HepG2 (cell line): ENCODE data around the gene NEURL1. TPM values are rescaled to one million over a fixed set of nuclear protein-coding genes. Genes with fewer than 3 reads are reported as not detected.
A peak's percentile ranks its signal among the peaks of the same experiment; 100 is the strongest.

Source experiments
- AGO2 ChIP-seq: fragments of 200-400 bp; formaldehyde crosslinking; optimal IDR thresholded peaks from 2 replicates; pipeline ENCODE3; 2017; ENCODE audit warnings: mild to moderate bottlenecking, low read depth, low read length, moderate library complexity
- ATRX ChIP-seq: sonication (generic); formaldehyde crosslinking; IDR thresholded peaks from 2 replicates; pipeline ENCODE4 v1.4.0; 2020; ENCODE audit warnings: missing genetic modification reagents, borderline replicate concordance
- CBX2 ChIP-seq, 2 experiments: fragments of 200-600 bp in 1 of 2; sonication (generic); formaldehyde crosslinking in 1 of 2; IDR thresholded peaks; 2 replicates each; pipeline versions ENCODE4 v1.7.0 to v1.8.1; 2018 to 2022; ENCODE audit warnings: low read depth in 2 of 2, low read length in 1 of 2, mild to moderate bottlenecking in 1 of 2, missing genetic modification reagents in 1 of 2
- DPF2 ChIP-seq: sonication (generic); formaldehyde crosslinking; IDR thresholded peaks from 2 replicates; pipeline ENCODE4 v1.4.0; 2020; ENCODE audit warnings: mild to moderate bottlenecking, low read depth, missing genetic modification reagents, borderline replicate concordance
- GATAD1 ChIP-seq: IDR thresholded peaks from 2 replicates; pipeline ENCODE4 v1.6.1; 2016; ENCODE audit warnings: missing genetic modification reagents, missing compliant biosample characterization
- IRF2 ChIP-seq: IDR thresholded peaks from 2 replicates; pipeline ENCODE4 v1.6.1; 2018; ENCODE audit warnings: missing genetic modification reagents, missing compliant biosample characterization
- LCORL ChIP-seq, 2 experiments: fragments of 450-650 bp in 1 of 2; sonication (generic) in 1 of 2; formaldehyde crosslinking in 1 of 2; IDR thresholded peaks; 2 replicates each; pipeline versions ENCODE4 v1.5.0 to v1.6.1; 2017 to 2020; ENCODE audit warnings: antibody characterized with exemption in 1 of 2, missing genetic modification reagents in 1 of 2
- NFE2L2 ChIP-seq: fragments of 150-350 bp; IDR thresholded peaks from 2 replicates; pipeline ENCODE4 v1.6.1; 2014; ENCODE audit warnings: low read length
- NFRKB ChIP-seq: fragments of 450-650 bp; IDR thresholded peaks from 2 replicates; pipeline ENCODE4 v1.6.1; 2017
- NRL ChIP-seq: sonication (generic); formaldehyde crosslinking; IDR thresholded peaks from 2 replicates; pipeline ENCODE4 v1.5.0; 2020; ENCODE audit warnings: missing genetic modification reagents, mild to moderate bottlenecking, moderate library complexity, borderline replicate concordance
- PITX1 ChIP-seq: sonication (generic); formaldehyde crosslinking; IDR thresholded peaks from 2 replicates; pipeline ENCODE4 v1.5.1; 2020; ENCODE audit warnings: mild to moderate bottlenecking, missing genetic modification reagents
- POGZ ChIP-seq: sonication (generic); formaldehyde crosslinking; IDR thresholded peaks from 2 replicates; pipeline ENCODE4 v1.4.0; 2020; ENCODE audit warnings: mild to moderate bottlenecking, missing genetic modification reagents
- SP2 ChIP-seq: sonication (generic); formaldehyde crosslinking; IDR thresholded peaks from 2 replicates; pipeline ENCODE4 v1.5.1; 2020; ENCODE audit warnings: mild to moderate bottlenecking, missing genetic modification reagents
- SP5 ChIP-seq: IDR thresholded peaks from 2 replicates; pipeline ENCODE4 v1.6.1; 2016; ENCODE audit warnings: low read depth, borderline replicate concordance
- SRF ChIP-seq: IDR thresholded peaks from 2 replicates; pipeline ENCODE4 v1.6.1; 2011; ENCODE audit warnings: mild to moderate bottlenecking, low read depth, low read length, moderate library complexity
- TBX2 ChIP-seq: sonication (generic); formaldehyde crosslinking; IDR thresholded peaks from 2 replicates; pipeline ENCODE4 v1.5.0; 2020; ENCODE audit warnings: missing genetic modification reagents, mild to moderate bottlenecking, borderline replicate concordance
- ZBTB7B ChIP-seq: sonication (generic); formaldehyde crosslinking; IDR thresholded peaks from 2 replicates; pipeline ENCODE4 v1.4.0; 2020; ENCODE audit warnings: missing genetic modification reagents
- ZNF775 ChIP-seq: sonication (generic); formaldehyde crosslinking; IDR thresholded peaks from 2 replicates; pipeline ENCODE4 v1.4.0; 2020; ENCODE audit warnings: missing genetic modification reagents, mild to moderate bottlenecking, moderate library complexity, borderline replicate concordance
- ZSCAN25 ChIP-seq: sonication (generic); formaldehyde crosslinking; IDR thresholded peaks from 2 replicates; pipeline ENCODE4 v1.8.0; 2022; ENCODE audit warnings: mild to moderate bottlenecking, missing genetic modification reagents
- polyA plus RNA-seq, 8 experiments: library from polyadenylated mRNA; depleted of rRNA in 3 of 8; stranded (reverse) in 7 of 8; unstranded in 1 of 8; fragments of >200 nt; fragmentation: Illumina TruSeq in 4 of 8; extraction: Trizol in 4 of 8; gene quantifications; 2 replicates each; pipeline versions ENCODE4 v1.2.1 to v1.2.3, GENCODE V29; 2011 to 2016; ENCODE audit warnings: low read depth in 4 of 8, missing spikeins in 1 of 8, mixed read lengths in 1 of 8; ENCODE audit not compliant: insufficient read depth in 1 of 8
- total RNA-seq, 5 experiments: library from RNA; depleted of rRNA; stranded (reverse); fragments of >200 nt; fragmentation: Illumina TruSeq; extraction: Trizol; gene quantifications; 2 replicates each; pipeline ENCODE4 v1.2.3, GENCODE V29; 2016; ENCODE audit warnings: low read depth in 1 of 5
- TF ChIP-seq, protein P1 (sequence below): sonication (generic); formaldehyde crosslinking; IDR thresholded peaks from 2 replicates; pipeline ENCODE4 v1.4.0; 2020; ENCODE audit warnings: mild to moderate bottlenecking, missing genetic modification reagents
- TF ChIP-seq, protein P2 (sequence below): sonication (generic); formaldehyde crosslinking; IDR thresholded peaks from 2 replicates; pipeline ENCODE4 v1.4.0; 2020; ENCODE audit warnings: missing genetic modification reagents
- TF ChIP-seq, protein P3 (sequence below): sonication (generic); formaldehyde crosslinking; IDR thresholded peaks from 2 replicates; pipeline ENCODE4 v1.4.0; 2020; ENCODE audit warnings: missing genetic modification reagents
- TF ChIP-seq, protein P4 (sequence below): sonication (generic); formaldehyde crosslinking; IDR thresholded peaks from 2 replicates; pipeline ENCODE4 v1.5.1; 2020; ENCODE audit warnings: mild to moderate bottlenecking, moderate library complexity, missing genetic modification reagents
- TF ChIP-seq, protein P5 (sequence below), 2 experiments: fragments of 450-650 bp in 1 of 2; sonication (generic) in 1 of 2; formaldehyde crosslinking; IDR thresholded peaks; 2 replicates each; pipeline versions ENCODE4 v1.5.0 to v1.8.0; 2020 to 2022; ENCODE audit warnings: mild to moderate bottlenecking in 1 of 2, missing genetic modification reagents in 1 of 2

The NEURL1 gene
- total and polyA plus RNA-seq, 2 of the 13 experiments (the other 11 are each of a cell fraction or from before 2014, with no cell fraction given), result not detected

DNA sequence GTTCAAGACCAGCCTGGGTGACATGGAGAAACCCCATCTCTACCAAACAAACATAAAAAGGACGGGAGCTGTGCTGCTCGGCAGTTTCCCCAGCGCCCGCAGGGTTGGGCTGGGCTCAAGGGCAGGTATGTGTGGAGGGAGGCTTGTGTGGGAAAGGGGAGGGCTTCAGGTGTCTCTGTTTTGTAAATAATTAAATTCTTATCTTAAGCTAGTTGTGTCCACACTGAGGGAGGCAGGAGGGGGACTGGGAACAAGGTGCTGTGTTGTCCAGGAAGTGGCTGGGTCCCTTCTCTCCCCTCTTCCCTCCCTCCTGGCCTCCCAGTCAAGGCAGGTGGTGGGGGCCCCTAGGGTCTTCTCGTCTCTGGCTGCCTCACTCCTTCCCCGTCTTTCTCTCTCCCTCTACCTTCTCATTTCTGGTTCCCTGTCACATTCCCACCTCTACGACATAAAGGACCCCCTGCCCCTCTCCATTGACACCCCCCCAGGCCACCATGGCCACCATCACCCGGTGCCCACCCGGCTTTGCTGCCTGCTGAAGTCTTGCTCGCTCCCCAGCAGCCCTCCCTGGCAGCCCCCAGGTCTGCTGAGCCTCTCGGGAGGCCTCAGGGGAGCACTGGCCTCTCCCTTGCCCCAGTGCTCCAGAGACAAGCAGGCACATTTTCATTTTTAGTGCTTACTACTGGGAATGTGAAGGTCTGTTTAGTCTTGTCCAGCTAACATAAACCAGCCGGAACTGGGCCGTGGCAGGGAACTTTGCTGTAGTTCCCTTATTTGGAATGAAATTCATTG is 19.3 kb downstream of the NEURL1 start (continued):
- TF ChIP-seq, protein P1, sequence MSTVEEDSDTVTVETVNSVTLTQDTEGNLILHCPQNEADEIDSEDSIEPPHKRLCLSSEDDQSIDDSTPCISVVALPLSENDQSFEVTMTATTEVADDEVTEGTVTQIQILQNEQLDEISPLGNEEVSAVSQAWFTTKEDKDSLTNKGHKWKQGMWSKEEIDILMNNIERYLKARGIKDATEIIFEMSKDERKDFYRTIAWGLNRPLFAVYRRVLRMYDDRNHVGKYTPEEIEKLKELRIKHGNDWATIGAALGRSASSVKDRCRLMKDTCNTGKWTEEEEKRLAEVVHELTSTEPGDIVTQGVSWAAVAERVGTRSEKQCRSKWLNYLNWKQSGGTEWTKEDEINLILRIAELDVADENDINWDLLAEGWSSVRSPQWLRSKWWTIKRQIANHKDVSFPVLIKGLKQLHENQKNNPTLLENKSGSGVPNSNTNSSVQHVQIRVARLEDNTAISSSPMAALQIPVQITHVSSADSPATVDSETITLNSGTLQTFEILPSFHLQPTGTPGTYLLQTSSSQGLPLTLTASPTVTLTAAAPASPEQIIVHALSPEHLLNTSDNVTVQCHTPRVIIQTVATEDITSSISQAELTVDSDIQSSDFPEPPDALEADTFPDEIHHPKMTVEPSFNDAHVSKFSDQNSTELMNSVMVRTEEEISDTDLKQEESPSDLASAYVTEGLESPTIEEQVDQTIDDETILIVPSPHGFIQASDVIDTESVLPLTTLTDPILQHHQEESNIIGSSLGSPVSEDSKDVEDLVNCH (CRISPR knock-in tag), result no peak
- TF ChIP-seq DPF2 (CRISPR knock-in tag) (no peak), NRL (CRISPR knock-in tag) (no peak), SRF (no peak), SP2 (CRISPR knock-in tag) (no peak), SP5 (CRISPR knock-in tag) (peak; percentile 22; the same call in 1 of the 2 replicates), GATAD1 (CRISPR knock-in tag) (no peak), NFRKB (no peak), ZBTB7B (CRISPR knock-in tag) (0 out of 2 replicates have a peak, but pooled peaks have one; percentile 23), POGZ (CRISPR knock-in tag) (no peak), LCORL (IDR thresholded peaks at IDR 0.05) (no peak), LCORL (CRISPR knock-in tag; IDR thresholded peaks at IDR 0.05) (no peak), TBX2 (peak; percentile 73; the same call in 1 of the 2 replicates), NFE2L2 (no peak), CBX2 (IDR thresholded peaks at IDR 0.05; ENCODE audit: low read depth, low read length) (no peak), CBX2 (CRISPR knock-in tag; IDR thresholded peaks at IDR 0.05; ENCODE audit: low read depth) (no peak), IRF2 (no peak), AGO2 (no peak), ZSCAN25 (CRISPR knock-in tag) (no peak), ZNF775 (CRISPR knock-in tag) (no peak), PITX1 (peak; percentile 53; the same call in 1 of the 2 replicates), ATRX (CRISPR knock-in tag) (no peak)
- TF ChIP-seq, protein P2, sequence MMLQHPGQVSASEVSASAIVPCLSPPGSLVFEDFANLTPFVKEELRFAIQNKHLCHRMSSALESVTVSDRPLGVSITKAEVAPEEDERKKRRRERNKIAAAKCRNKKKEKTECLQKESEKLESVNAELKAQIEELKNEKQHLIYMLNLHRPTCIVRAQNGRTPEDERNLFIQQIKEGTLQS, result no peak
- TF ChIP-seq, protein P3, sequence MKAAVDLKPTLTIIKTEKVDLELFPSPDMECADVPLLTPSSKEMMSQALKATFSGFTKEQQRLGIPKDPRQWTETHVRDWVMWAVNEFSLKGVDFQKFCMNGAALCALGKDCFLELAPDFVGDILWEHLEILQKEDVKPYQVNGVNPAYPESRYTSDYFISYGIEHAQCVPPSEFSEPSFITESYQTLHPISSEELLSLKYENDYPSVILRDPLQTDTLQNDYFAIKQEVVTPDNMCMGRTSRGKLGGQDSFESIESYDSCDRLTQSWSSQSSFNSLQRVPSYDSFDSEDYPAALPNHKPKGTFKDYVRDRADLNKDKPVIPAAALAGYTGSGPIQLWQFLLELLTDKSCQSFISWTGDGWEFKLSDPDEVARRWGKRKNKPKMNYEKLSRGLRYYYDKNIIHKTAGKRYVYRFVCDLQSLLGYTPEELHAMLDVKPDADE (CRISPR knock-in tag), result no peak
- TF ChIP-seq, protein P4, sequence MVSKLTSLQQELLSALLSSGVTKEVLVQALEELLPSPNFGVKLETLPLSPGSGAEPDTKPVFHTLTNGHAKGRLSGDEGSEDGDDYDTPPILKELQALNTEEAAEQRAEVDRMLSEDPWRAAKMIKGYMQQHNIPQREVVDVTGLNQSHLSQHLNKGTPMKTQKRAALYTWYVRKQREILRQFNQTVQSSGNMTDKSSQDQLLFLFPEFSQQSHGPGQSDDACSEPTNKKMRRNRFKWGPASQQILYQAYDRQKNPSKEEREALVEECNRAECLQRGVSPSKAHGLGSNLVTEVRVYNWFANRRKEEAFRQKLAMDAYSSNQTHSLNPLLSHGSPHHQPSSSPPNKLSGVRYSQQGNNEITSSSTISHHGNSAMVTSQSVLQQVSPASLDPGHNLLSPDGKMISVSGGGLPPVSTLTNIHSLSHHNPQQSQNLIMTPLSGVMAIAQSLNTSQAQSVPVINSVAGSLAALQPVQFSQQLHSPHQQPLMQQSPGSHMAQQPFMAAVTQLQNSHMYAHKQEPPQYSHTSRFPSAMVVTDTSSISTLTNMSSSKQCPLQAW, result peak; percentile 41; the same call in 1 of the 2 replicates
- TF ChIP-seq, protein P5, sequence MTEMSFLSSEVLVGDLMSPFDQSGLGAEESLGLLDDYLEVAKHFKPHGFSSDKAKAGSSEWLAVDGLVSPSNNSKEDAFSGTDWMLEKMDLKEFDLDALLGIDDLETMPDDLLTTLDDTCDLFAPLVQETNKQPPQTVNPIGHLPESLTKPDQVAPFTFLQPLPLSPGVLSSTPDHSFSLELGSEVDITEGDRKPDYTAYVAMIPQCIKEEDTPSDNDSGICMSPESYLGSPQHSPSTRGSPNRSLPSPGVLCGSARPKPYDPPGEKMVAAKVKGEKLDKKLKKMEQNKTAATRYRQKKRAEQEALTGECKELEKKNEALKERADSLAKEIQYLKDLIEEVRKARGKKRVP (CRISPR knock-in tag; IDR thresholded peaks at IDR 0.05), result no peak
